Activated CD4-positive, alpha-beta memory T cell treated with anti-CD3 and anti-CD28 coated beads, Interleukin-2, amount 10 ng/mL, durations not matched to agents 7 days and 5 days (primary cell): ENCODE results near the gene PI4K2B. TPM values are rescaled to one million over a fixed set of nuclear protein-coding genes. Genes with fewer than 3 reads are reported as not detected.

Experiments
- CTCF ChIA-PET: fragments of 350-600 bp; sonication (Branson Sonifier 250); formaldehyde crosslinking; loops from one replicate; lab custom pipeline; 2021; ENCODE audit warnings: antibody characterized with exemption, inconsistent platforms; lab: Charles Lee
- POLR2A ChIA-PET: fragments of 350-600 bp; sonication (Branson Sonifier 250); formaldehyde crosslinking; loops from one replicate; lab custom pipeline; 2021; ENCODE audit warnings: antibody characterized with exemption; lab: Charles Lee
- DNase-seq: peaks from one replicate; pipeline ENCODE4 v3.0.0-alpha.2; 2020
- H3K27ac Mint-ChIP-seq: one replicate; pipeline ENCODE4 v1.8.0; 2021; ENCODE audit warnings: mild to moderate bottlenecking, mixed read lengths
- H3K27me3 Mint-ChIP-seq: one replicate; pipeline ENCODE4 v1.8.0; 2021; ENCODE audit warnings: mixed read lengths
- H3K36me3 Mint-ChIP-seq: one replicate; pipeline ENCODE4 v1.8.0; 2021; ENCODE audit warnings: low read depth, mixed read lengths
- H3K4me1 Mint-ChIP-seq: one replicate; pipeline ENCODE4 v1.8.0; 2021; ENCODE audit warnings: mixed read lengths
- H3K4me3 Mint-ChIP-seq: one replicate; pipeline ENCODE4 v1.8.0; 2021; ENCODE audit warnings: mild to moderate bottlenecking, mixed read lengths
- H3K9me3 Mint-ChIP-seq: one replicate; pipeline ENCODE4 v1.8.0; 2021; ENCODE audit warnings: mixed read lengths
- total RNA-seq, 2 experiments: library from RNA; stranded (reverse); gene quantifications; one replicate each; pipeline ENCODE4 v1.2.3, GENCODE V29; 2021

The PI4K2B gene
- total RNA-seq, 2 experiments from 2014 or later = 49.2 to 49.5 TPM

- H3K27me3 Mint-ChIP-seq = peaks cover 8% of the 10 kb centered on the region
- peaks cover 9% of the 10 kb centered on the region for H3K36me3 Mint-ChIP-seq
- no peaks in the 10 kb centered on the region for H3K4me1 Mint-ChIP-seq
- H3K27ac Mint-ChIP-seq = no peak overlapping the region
- peaks cover 12% of the 10 kb centered on the region for H3K9me3 Mint-ChIP-seq
- ChIA-PET POLR2A (interaction anchor here (1.3 kb wide), 1 partner anchor 41 kb away, joined by 3 read pairs; no protein-coding TSS in a partner anchor), CTCF (interaction anchor here (0.5 to 1.3 kb wide), 2 partner anchors 19 to 22 kb away, joined by 3 to 5 read pairs; partner anchors contain the start of gene ZCCHC4)
- H3K4me3 Mint-ChIP-seq = no peak overlapping the region
- no peak for DNase-seq
Observed at GRCh38 chr4:25290490-25291067, 56.7 kb downstream of the PI4K2B start.

GRCh38 chr4:25291158-25291733, 57.4 kb downstream of the PI4K2B start:
- Mint-ChIP-seq H3K4me1 (no peaks in the 10 kb centered on the region), H3K9me3 (peaks cover 12% of the 10 kb centered on the region), H3K4me3 (no peak overlapping the region), H3K27ac (no peak overlapping the region), H3K27me3 (peaks cover 9% of the 10 kb centered on the region), H3K36me3 (peaks cover 9% of the 10 kb centered on the region)
- ChIA-PET CTCF (interaction anchor here (0.5 kb wide), 1 partner anchor 18 kb away, joined by 3 read pairs; no protein-coding TSS in a partner anchor), POLR2A (interaction anchor here (1.3 kb wide), 1 partner anchor 40 kb away, joined by 3 read pairs; no protein-coding TSS in a partner anchor)
- no peak for DNase-seq

GRCh38 chr4:25297528-25298242, 63.9 kb downstream of the PI4K2B start:
- H3K4me3 Mint-ChIP-seq = no peak overlapping the region
- ChIA-PET POLR2A (no interaction called here), CTCF (no interaction called here)
- H3K27ac Mint-ChIP-seq = no peak overlapping the region
- no peaks in the 10 kb centered on the region for H3K36me3 Mint-ChIP-seq
- no peaks in the 10 kb centered on the region for H3K9me3 Mint-ChIP-seq
- no peak for DNase-seq
- H3K27me3 Mint-ChIP-seq = peaks cover 5% of the 10 kb centered on the region
- peaks cover 8% of the 10 kb centered on the region for H3K4me1 Mint-ChIP-seq

DNA sequence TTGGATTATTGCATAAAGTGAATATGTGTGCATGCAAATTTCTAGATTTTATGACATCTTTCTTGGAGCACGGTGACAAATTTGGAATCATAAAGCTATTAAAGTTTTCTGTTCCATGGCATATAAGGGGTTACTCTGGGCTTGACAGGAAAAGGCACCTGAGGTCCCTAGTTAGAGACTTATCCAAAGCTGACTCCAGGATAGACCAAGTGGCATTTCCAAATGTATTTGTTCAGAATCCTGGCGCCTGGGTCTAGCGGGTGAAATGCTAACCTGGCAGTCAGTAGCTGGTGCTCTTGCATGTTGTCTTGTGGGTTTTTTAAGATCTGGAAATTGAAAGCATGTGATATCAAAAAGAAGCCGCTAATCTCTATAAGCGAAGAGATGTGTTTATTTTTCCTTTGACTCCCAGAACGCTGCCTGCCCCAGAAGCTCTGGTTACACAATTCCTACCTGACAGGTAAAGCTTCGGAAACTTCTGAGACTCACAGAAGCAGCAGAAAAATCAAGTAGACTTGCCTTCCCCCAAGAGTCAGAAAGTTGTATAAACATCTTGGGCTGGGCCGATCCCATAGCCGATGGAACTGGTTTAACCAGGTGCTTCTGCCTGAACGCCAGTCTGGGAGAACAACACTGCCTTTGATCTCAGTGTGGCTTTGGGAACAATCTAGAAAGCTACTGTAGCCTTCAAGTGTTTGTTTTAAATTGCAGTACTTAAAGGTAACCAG, 65.8 kb downstream of the PI4K2B start:
- Mint-ChIP-seq H3K27ac (no peak overlapping the region), H3K27me3 (peaks cover 7% of the 10 kb centered on the region), H3K9me3 (no peaks in the 10 kb centered on the region), H3K4me3 (no peak overlapping the region), H3K4me1 (peaks cover 8% of the 10 kb centered on the region), H3K36me3 (no peaks in the 10 kb centered on the region)
- ChIA-PET CTCF (interaction anchor here (2.8 kb wide), 1 partner anchor 12 kb away, joined by 20 read pairs; the partner anchor contains the start of gene ZCCHC4), POLR2A (interaction anchor here (1.1 to 2.1 kb wide), 2 partner anchors 13 to 66 kb away, joined by 4 to 8 read pairs; partner anchors contain the start of genes PI4K2B and ZCCHC4)
- DNase-seq = no peak

DNA sequence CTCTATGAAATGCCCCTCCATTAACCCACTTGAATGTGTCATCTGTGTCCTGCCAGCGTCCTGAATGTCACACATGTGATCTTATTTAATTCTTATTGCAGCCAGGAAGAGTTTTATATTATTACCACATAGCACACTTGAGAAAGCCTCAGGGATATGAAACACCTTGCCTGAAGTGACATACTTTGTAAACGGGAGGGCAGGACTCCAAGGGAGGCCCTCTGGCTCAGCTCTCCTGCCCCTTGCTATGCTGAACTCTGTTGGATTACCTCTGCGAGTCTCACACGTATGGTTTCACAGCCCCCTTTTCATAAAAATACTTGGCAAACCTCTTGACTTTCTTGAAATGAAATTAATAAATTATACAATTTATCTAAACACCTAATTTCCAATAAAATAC, 67.6 kb downstream of the PI4K2B start:
- CTCF ChIA-PET = interaction anchor here (1.3 kb wide), 1 partner anchor 11 kb away, joined by 4 read pairs; the partner anchor contains the start of gene ZCCHC4
- no peaks in the 10 kb centered on the region for H3K36me3 Mint-ChIP-seq
- no peaks in the 10 kb centered on the region for H3K9me3 Mint-ChIP-seq
- POLR2A ChIA-PET = no interaction called here
- no peak overlapping the region for H3K4me3 Mint-ChIP-seq
- H3K4me1 Mint-ChIP-seq = peaks cover 8% of the 10 kb centered on the region
- H3K27me3 Mint-ChIP-seq = peaks cover 7% of the 10 kb centered on the region
- H3K27ac Mint-ChIP-seq = no peak overlapping the region
- DNase-seq = no peak

DNA sequence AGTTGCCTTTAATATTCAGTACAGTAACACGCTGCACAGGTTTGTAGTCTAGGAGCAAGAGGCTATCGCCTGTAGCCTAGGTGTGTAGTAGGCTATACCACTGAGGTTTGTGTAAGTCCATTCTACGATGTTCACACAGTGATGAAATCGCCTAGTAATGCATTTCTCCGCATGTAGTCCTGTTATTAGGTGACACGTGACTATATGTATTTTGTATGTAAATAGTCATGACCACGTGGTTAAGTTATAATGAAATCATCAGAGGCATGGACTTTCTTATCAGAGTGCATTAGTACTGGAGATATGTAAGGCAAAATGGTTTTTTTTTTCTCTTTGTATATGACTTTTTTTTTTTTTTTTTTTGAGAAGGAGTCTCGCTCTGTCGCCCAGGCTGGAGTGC, 68.8 kb downstream of the PI4K2B start:
- DNase-seq = no peak
- H3K4me1 Mint-ChIP-seq = peaks cover 7% of the 10 kb centered on the region
- H3K4me3 Mint-ChIP-seq = no peak overlapping the region
- no peaks in the 10 kb centered on the region for H3K9me3 Mint-ChIP-seq
- no peak overlapping the region for H3K27ac Mint-ChIP-seq
- H3K27me3 Mint-ChIP-seq = peaks cover 7% of the 10 kb centered on the region
- CTCF ChIA-PET = interaction anchor here (1.3 to 2.0 kb wide), 2 partner anchors 10 kb away, joined by 4 to 13 read pairs; partner anchors contain the start of gene ZCCHC4
- POLR2A ChIA-PET = interaction anchor here (2.3 kb wide), 1 partner anchor 10 kb away, joined by 8 read pairs; the partner anchor contains the start of gene ZCCHC4
- no peaks in the 10 kb centered on the region for H3K36me3 Mint-ChIP-seq

DNA sequence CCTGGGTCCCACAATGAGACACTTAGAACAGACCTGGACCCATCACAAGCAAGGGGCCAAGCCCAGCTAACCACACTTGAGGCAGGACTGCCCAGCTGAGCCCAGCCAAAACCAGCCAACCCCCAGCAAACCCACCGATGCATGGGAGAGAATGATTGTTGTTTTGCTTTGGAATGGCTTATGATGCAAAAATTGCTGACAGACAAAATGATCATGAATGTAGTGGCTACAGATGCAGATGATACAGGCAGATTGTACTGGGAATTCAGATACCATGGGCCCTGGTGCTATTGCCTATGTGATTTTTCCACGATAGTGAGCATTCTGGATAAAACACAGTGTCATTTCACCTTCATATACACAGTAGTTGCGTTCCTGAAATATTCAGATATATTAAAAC, 69.7 kb downstream of the PI4K2B start:
- H3K27me3 Mint-ChIP-seq = peaks cover 9% of the 10 kb centered on the region
- DNase-seq = no peak
- no peak overlapping the region for H3K27ac Mint-ChIP-seq
- H3K4me3 Mint-ChIP-seq = no peak overlapping the region
- POLR2A ChIA-PET = interaction anchor here (2.3 kb wide), 1 partner anchor 9 kb away, joined by 8 read pairs; the partner anchor contains the start of gene ZCCHC4
- H3K4me1 Mint-ChIP-seq = no peaks in the 10 kb centered on the region
- no peaks in the 10 kb centered on the region for H3K9me3 Mint-ChIP-seq
- CTCF ChIA-PET = interaction anchor here (2.0 kb wide), 1 partner anchor 9 kb away, joined by 13 read pairs; the partner anchor contains the start of gene ZCCHC4
- H3K36me3 Mint-ChIP-seq = no peaks in the 10 kb centered on the region

GRCh38 chr4:25306518-25307057, 72.8 kb downstream of the PI4K2B start:
- POLR2A ChIA-PET = no interaction called here
- Mint-ChIP-seq H3K4me3 (no peak overlapping the region), H3K36me3 (no peaks in the 10 kb centered on the region), H3K9me3 (no peaks in the 10 kb centered on the region), H3K4me1 (peaks cover 3% of the 10 kb centered on the region), H3K27me3 (peaks cover 6% of the 10 kb centered on the region), H3K27ac (no peak overlapping the region)
- DNase-seq = no peak
- CTCF ChIA-PET = no interaction called here

DNA sequence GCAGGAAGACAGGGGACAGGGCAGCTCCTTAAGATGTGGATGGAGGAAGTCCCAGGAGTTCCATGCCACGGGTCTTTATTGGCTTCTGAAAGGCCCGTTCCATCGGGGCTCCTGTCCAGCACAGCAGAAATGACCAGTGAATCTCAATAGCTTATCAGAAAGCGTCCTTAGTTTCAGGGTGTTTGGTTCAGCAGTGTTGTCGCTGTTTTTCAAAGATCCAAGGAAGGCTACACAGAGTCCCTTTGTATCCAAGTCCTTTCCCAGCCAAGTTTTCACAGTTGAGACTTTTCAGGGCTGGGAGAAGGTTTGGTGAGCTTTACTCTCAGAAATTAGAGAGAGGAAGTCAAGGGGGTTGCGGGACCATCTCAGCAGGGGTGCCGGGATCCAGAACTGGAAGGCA, 73.8 kb downstream of the PI4K2B start:
- POLR2A ChIA-PET = no interaction called here
- Mint-ChIP-seq H3K27me3 (peaks cover 6% of the 10 kb centered on the region), H3K4me1 (peaks cover 9% of the 10 kb centered on the region), H3K36me3 (no peaks in the 10 kb centered on the region), H3K27ac (no peak overlapping the region), H3K9me3 (no peaks in the 10 kb centered on the region), H3K4me3 (no peak overlapping the region)
- no peak for DNase-seq
- CTCF ChIA-PET = interaction anchor here (0.6 kb wide), 1 partner anchor 36 kb away, joined by 3 read pairs; no protein-coding TSS in a partner anchor

DNA sequence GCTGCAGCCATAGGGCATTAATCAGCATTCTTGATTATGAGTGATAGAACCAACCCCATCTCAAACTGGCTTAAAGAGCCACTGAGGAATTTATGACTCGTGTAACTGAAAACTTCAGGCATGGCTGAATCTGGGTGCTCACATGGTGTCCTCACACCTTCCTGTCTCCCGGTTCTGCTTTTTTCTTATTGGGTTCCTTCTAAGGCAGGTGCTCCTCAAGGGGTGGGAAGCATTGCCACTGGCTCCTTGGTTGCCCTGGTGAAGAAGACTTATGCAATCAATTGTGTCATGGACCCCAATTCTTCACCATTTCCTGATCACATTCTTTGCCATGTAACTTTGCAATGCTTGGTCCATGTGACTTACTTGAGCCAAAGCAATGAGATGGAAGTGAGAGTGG, 74.5 kb downstream of the PI4K2B start:
- ChIA-PET POLR2A (no interaction called here), CTCF (no interaction called here)
- no peaks in the 10 kb centered on the region for H3K36me3 Mint-ChIP-seq
- no peak for DNase-seq
- peaks cover 6% of the 10 kb centered on the region for H3K27me3 Mint-ChIP-seq
- peaks cover 16% of the 10 kb centered on the region for H3K4me1 Mint-ChIP-seq
- no peak overlapping the region for H3K27ac Mint-ChIP-seq
- no peak overlapping the region for H3K4me3 Mint-ChIP-seq
- H3K9me3 Mint-ChIP-seq = no peaks in the 10 kb centered on the region

GRCh38 chr4:25308761-25309160, 74.9 kb downstream of the PI4K2B start:
- no peak for DNase-seq
- no peaks in the 10 kb centered on the region for H3K9me3 Mint-ChIP-seq
- POLR2A ChIA-PET = interaction anchor here (0.7 kb wide), 1 partner anchor 41 kb away, joined by 3 read pairs; no protein-coding TSS in a partner anchor
- H3K4me1 Mint-ChIP-seq = peaks cover 20% of the 10 kb centered on the region
- no peak overlapping the region for H3K4me3 Mint-ChIP-seq
- H3K27me3 Mint-ChIP-seq = peaks cover 4% of the 10 kb centered on the region
- no peak overlapping the region for H3K27ac Mint-ChIP-seq
- no peaks in the 10 kb centered on the region for H3K36me3 Mint-ChIP-seq
- CTCF ChIA-PET = interaction anchor here (0.7 kb wide), 1 partner anchor 18 kb away, joined by 3 read pairs; no protein-coding TSS in a partner anchor
